Coronary artery (tissue), 2 donors: ENCODE data around the gene SLC16A10.
"Not testable (repeated sequence)": the region's sequence is repeated elsewhere in the genome, so short reads cannot be mapped to it uniquely, and the experiment has no call there.

Experiments used
- DNase-seq: peaks from one replicate; pipeline ENCODE4 v3.0.0-alpha.2; 2017; ENCODE audit warnings: low spot score
- H3K27ac ChIP-seq, 2 donors: fragments of 200-600 bp; sonication (generic); one replicate each; pipeline ENCODE4 v1.5.1; 2016 to 2019
- H3K4me3 ChIP-seq: fragments of 200-600 bp; sonication (generic); 2 replicates; pipeline ENCODE4 v1.5.1; 2016; ENCODE audit warnings: mild to moderate bottlenecking, moderate library complexity
- TF ChIP-seq, protein P1 (sequence below): fragments of 200-600 bp; sonication (generic); IDR thresholded peaks from one replicate; pipeline ENCODE4 v1.5.1; 2019; ENCODE audit warnings: antibody characterized with exemption

Gene SLC16A10

GRCh38 chr6:111254004-111254778, 166.9 kb downstream of the SLC16A10 start:
- H3K27ac ChIP-seq, result no peak overlapping the region
- TF ChIP-seq, protein P1, sequence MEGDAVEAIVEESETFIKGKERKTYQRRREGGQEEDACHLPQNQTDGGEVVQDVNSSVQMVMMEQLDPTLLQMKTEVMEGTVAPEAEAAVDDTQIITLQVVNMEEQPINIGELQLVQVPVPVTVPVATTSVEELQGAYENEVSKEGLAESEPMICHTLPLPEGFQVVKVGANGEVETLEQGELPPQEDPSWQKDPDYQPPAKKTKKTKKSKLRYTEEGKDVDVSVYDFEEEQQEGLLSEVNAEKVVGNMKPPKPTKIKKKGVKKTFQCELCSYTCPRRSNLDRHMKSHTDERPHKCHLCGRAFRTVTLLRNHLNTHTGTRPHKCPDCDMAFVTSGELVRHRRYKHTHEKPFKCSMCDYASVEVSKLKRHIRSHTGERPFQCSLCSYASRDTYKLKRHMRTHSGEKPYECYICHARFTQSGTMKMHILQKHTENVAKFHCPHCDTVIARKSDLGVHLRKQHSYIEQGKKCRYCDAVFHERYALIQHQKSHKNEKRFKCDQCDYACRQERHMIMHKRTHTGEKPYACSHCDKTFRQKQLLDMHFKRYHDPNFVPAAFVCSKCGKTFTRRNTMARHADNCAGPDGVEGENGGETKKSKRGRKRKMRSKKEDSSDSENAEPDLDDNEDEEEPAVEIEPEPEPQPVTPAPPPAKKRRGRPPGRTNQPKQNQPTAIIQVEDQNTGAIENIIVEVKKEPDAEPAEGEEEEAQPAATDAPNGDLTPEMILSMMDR, result no peak
- no peak overlapping the region for H3K4me3 ChIP-seq
- no peak for DNase-seq

DNA sequence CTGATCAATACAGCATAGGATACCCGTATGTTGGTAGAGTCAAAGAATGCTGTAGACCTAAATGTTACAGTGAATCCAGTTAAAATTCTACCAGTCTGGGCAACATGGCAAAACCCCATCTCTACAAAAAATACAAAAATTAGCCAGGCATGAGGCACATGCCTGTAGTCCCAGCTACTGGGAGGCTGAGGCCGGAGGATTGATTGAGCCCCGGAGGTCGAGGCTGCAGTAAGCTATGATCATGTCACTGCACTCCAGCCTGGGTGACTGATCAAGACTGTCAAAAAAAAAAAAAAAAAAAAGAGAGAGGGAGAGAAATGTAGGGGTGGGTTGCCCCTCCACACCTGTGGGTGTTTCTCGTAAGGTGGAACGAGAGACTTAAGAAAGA, 167.5 kb downstream of the SLC16A10 start:
- Histone ChIP-seq H3K27ac (no peak overlapping the region), H3K4me3 (no peak overlapping the region)
- no peak for DNase-seq
- TF ChIP-seq, protein P1, result no peak

- H3K4me3 ChIP-seq, H3K27ac ChIP-seq, DNase-seq: not testable (repeated sequence)
Measured at GRCh38 chr6:111255838-111256237, 168.5 kb downstream of the SLC16A10 start.

DNA sequence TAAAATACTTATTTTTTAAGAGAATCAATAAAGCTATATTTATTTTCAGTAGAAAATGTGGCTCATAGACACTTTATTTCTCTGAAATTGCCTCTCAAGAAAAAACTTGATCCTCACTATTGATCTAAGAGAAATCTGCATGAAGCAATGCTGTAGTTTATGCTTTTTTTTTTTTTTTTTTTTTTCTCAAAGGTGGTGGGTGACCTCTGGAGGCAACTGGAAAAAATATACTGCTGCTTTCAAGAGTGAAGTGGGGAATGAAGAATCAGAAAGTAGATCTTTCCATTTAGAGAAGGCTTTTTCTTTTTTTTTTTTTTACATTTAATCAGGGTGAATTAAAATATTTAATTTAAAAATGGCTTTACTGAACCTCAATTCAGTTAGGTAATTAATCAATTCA, 169.3 kb downstream of the SLC16A10 start:
- Histone ChIP-seq H3K27ac (no peak overlapping the region), H3K4me3 (no peak overlapping the region)
- no peak for DNase-seq
- TF ChIP-seq, protein P1, result no peak

- Histone ChIP-seq H3K4me3 (no peak overlapping the region), H3K27ac (no peak overlapping the region)
- no peak for DNase-seq
- TF ChIP-seq, protein P1, result no peak
Measured at GRCh38 chr6:111258010-111258409, 170.7 kb downstream of the SLC16A10 start.

DNA sequence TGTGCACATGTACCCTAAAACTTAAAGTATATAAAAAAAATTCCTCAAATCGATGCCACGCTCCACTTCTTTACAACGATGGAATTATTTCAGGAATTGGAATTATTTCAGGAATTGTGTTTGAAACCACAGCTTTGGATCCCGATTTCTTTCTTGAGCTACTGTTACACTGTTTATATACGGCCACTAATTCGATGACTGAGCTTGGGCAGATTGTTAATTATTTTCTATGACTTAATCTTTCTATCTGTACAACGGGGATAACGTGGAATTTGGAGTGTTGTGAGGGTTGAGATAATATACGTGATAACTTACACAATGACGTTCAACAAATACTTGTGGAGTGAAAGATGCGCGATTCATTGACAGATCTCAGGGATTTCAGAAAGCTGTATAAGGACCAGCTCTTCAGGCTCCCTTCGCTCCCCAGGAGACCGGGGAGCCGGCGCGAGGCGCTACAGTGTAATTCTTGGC, 171.3 kb downstream of the SLC16A10 start:
- TF ChIP-seq, protein P1, result no peak
- DNase-seq, result no peak
- H3K27ac ChIP-seq, result peak overlapping the region in 1 of 2 donors; percentile 91
- H3K4me3 ChIP-seq, result peak overlapping the region; percentile 89

DNA sequence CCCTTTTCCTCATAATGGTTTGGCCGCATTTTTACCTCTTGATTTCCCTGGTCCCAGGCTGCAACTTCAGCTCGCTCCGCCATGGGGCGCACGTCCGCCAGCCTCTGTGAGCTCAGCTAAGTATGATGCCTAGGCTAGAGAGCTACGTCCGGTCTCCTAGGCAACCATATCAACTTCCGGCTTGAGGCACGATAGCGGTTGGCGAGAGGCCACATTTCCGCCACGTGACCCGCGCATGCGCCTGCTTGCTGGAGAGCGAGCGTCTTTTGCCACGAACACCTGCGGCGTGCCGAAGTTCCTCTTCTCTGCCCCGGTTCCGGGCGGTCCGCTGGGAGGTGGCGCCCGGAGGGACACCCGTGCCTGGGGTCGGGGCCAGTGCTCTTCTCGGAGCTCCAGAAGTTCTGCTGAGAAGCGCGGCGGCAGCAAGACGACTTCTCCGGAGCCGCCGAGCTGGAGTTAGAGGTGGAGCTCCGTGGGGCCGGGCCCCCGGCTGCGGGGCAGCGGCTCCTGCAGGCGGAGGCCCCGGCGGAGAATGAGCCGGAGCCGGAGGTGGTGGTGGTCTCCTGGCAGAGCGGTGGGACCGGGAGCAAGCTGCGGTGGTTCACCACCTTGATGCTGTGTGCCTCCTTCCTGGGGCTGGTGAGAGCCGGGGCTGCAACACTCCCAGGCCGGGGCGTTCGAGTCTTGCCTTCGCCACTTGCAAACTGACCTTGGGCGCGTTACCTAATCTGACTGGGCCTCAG, 172.0 kb downstream of the SLC16A10 start:
- Histone ChIP-seq H3K4me3 (peak overlapping the region; percentile 89), H3K27ac (peak overlapping the region; percentile 78 to 91)
- TF ChIP-seq, protein P1, result peak; percentile 93
- DNase-seq, result peak; percentile 99
